ENCODE measurements around the gene AFF3. TPM values are rescaled to one million over a fixed set of nuclear protein-coding genes. Genes with fewer than 3 reads are reported as not detected.

Gene AFF3
- total and polyA plus RNA-seq, 10 of the 15 experiments (the other 5 are each of a cell fraction or from before 2014, with no cell fraction given): 0.26 to 5.5 (median 3.0) TPM

- TF ChIP-seq BCLAF1 (IDR thresholded peaks at IDR 0.05): no peak
- TF ChIP-seq CHD4 (IDR thresholded peaks at IDR 0.05): no peak
These were observed 34.5 kb upstream of the AFF3 start (continued) for GRCh38 chr2:100176925-100177324.

- no TSS peak for BruUV-seq (replicated peaks)
- ChIA-PET CTCF (no interaction called here), POLR2A (no interaction called here), RAD21 (ENCODE audit: unreplicated experiment) (no interaction called here), SMC1A (ENCODE audit: uncharacterized antibody, unreplicated experiment) (interaction anchor here (0.7 kb wide), 1 partner anchor 55 kb away, joined by 3 read pairs; no protein-coding TSS in a partner anchor)
- intact Hi-C loops (cut with micrococcal nuclease; ENCODE audit: unreplicated experiment): no loop called here
- in situ Hi-C loops (cut with MboI): no loop called here
- no peak for TF ChIP-seq SIN3A (IDR thresholded peaks at IDR 0.05; ENCODE audit: low read depth, low read length)
- TF ChIP-seq PRDM15 (CRISPR knock-in tag; IDR thresholded peaks at IDR 0.05): no peak
- TF ChIP-seq CBX3 (IDR thresholded peaks at IDR 0.05; ENCODE audit: borderline replicate concordance, low read depth): no peak
- TF ChIP-seq RFX5 (IDR thresholded peaks at IDR 0.05; ENCODE audit: low read depth, low read length): no peak
- TF ChIP-seq SKIL (IDR thresholded peaks at IDR 0.05; ENCODE audit: low read depth, poor library complexity, severe bottlenecking): no peak
- Histone ChIP-seq H3K27ac (ENCODE audit: control insufficient read depth, insufficient read depth) (no peak overlapping the region), H3K4me2 (ENCODE audit: control insufficient read depth, insufficient read depth) (no peak overlapping the region), H3K79me2 (ENCODE audit: control insufficient read depth, insufficient read depth, low read length) (no peaks in the 10 kb centered on the region), H3K4me3 (no peak overlapping the region), H2AFZ (ENCODE audit: control insufficient read depth, low read depth, low read length) (no peak overlapping the region), H4K20me1 (ENCODE audit: control insufficient read depth, insufficient read depth) (no peaks in the 10 kb centered on the region), H3K36me3 (ENCODE audit: control insufficient read depth in 2 of 2, insufficient read depth in 2 of 2, low read length in 1 of 2) (no peaks in the 10 kb centered on the region), H3K27me3 (replicated peaks in 1 of 2; ENCODE audit: control insufficient read depth in 2 of 2, insufficient read depth in 2 of 2, low read length in 1 of 2) (peaks cover 0 to 2% of the 10 kb centered on the region in 2 experiments; a peak in 1 of 4 replicates), H3K9me3 (replicated peaks; ENCODE audit: control insufficient read depth, insufficient read depth, low read length) (no peaks in the 10 kb centered on the region; the same call in 2 of the 3 replicates), H3K4me1 (ENCODE audit: control insufficient read depth, insufficient read depth, low read length) (no peaks in the 10 kb centered on the region), H3K9ac (ENCODE audit: control insufficient read depth, insufficient read depth, low read length) (no peak overlapping the region)
- ATAC-seq (no peak), DNase-seq (ENCODE audit: low read depth, low spot score) (no peak), FAIRE-seq (no peak)
- WGBS (ENCODE audit: insufficient coverage, insufficient replicate concordance, low lambda C conversion rate, missing lambda C conversion rate): 37% methylated on average over 6 of the region's 6 CpGs
These were observed 31.6 kb upstream of the AFF3 start for GRCh38 chr2:100174026-100174431.

Measured in GM12878 (cell line).